WTC11 (cell line): ENCODE data around the gene PRKCZ.

ENCODE experiments used
- ATF3 ChIP-seq: sonication (generic); formaldehyde crosslinking; conservative IDR thresholded peaks from 2 replicates; pipeline ENCODE4 v1.8.1; 2022; ENCODE audit warnings: mild to moderate bottlenecking, missing genetic modification reagents
- ATF6 ChIP-seq: sonication (generic); formaldehyde crosslinking; IDR thresholded peaks from 2 replicates; pipeline ENCODE4 v1.8.1; 2023; ENCODE audit warnings: mild to moderate bottlenecking, missing genetic modification reagents
- CTCF ChIP-seq: fragments of 200-600 bp; IDR thresholded peaks from 2 replicates; pipeline ENCODE4 v1.8.0; 2022; ENCODE audit warnings: antibody characterized with exemption
- FOXJ3 ChIP-seq: sonication (generic); formaldehyde crosslinking; IDR thresholded peaks from 2 replicates; pipeline ENCODE4 v1.9.0; 2021; ENCODE audit warnings: missing genetic modification reagents, mild to moderate bottlenecking, borderline replicate concordance
- NR3C1 ChIP-seq: sonication (generic); formaldehyde crosslinking; conservative IDR thresholded peaks from 2 replicates; pipeline ENCODE4 v1.8.1; 2023; ENCODE audit warnings: low read depth, mild to moderate bottlenecking, missing genetic modification reagents
- ZNF263 ChIP-seq: sonication (generic); formaldehyde crosslinking; IDR thresholded peaks from 2 replicates; pipeline ENCODE4 v1.8.1; 2022; ENCODE audit warnings: low read depth, mild to moderate bottlenecking, moderate library complexity, missing genetic modification reagents
- TF ChIP-seq, protein P1 (sequence below): sonication (generic); formaldehyde crosslinking; IDR thresholded peaks from 2 replicates; pipeline ENCODE4 v1.8.0; 2022; ENCODE audit warnings: mild to moderate bottlenecking, missing genetic modification reagents
- TF ChIP-seq, protein P2 (sequence below): sonication (generic); formaldehyde crosslinking; IDR thresholded peaks from 2 replicates; pipeline ENCODE4 v1.8.0; 2022; ENCODE audit warnings: mild to moderate bottlenecking, missing genetic modification reagents
- TF ChIP-seq, protein P3 (sequence below): sonication (generic); formaldehyde crosslinking; IDR thresholded peaks from 2 replicates; pipeline ENCODE4 v1.8.1; 2022; ENCODE audit warnings: low read depth, mild to moderate bottlenecking, moderate library complexity, missing genetic modification reagents, borderline replicate concordance
- TF ChIP-seq, protein P4 (sequence below): sonication (generic); formaldehyde crosslinking; IDR thresholded peaks from 2 replicates; pipeline ENCODE4 v1.8.1; 2023; ENCODE audit warnings: mild to moderate bottlenecking, missing genetic modification reagents, moderate library complexity

GRCh38 chr1:2184531-2184930, 134.3 kb downstream of the PRKCZ start:
- no peak for TF ChIP-seq ATF3 (CRISPR knock-in tag)
- TF ChIP-seq, protein P1, sequence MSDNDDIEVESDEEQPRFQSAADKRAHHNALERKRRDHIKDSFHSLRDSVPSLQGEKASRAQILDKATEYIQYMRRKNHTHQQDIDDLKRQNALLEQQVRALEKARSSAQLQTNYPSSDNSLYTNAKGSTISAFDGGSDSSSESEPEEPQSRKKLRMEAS (CRISPR knock-in tag): no peak
- no peak for TF ChIP-seq CTCF
- TF ChIP-seq, protein P2, sequence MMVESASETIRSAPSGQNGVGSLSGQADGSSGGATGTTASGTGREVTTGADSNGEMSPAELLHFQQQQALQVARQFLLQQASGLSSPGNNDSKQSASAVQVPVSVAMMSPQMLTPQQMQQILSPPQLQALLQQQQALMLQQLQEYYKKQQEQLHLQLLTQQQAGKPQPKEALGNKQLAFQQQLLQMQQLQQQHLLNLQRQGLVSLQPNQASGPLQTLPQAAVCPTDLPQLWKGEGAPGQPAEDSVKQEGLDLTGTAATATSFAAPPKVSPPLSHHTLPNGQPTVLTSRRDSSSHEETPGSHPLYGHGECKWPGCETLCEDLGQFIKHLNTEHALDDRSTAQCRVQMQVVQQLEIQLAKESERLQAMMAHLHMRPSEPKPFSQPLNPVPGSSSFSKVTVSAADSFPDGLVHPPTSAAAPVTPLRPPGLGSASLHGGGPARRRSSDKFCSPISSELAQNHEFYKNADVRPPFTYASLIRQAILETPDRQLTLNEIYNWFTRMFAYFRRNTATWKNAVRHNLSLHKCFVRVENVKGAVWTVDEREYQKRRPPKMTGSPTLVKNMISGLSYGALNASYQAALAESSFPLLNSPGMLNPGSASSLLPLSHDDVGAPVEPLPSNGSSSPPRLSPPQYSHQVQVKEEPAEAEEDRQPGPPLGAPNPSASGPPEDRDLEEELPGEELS (CRISPR knock-in tag): no peak
- TF ChIP-seq FOXJ3 (CRISPR knock-in tag): no peak
- no peak for TF ChIP-seq ZNF263 (CRISPR knock-in tag)
- no peak for TF ChIP-seq ATF6
- TF ChIP-seq NR3C1 (CRISPR knock-in tag): no peak
- TF ChIP-seq, protein P3, sequence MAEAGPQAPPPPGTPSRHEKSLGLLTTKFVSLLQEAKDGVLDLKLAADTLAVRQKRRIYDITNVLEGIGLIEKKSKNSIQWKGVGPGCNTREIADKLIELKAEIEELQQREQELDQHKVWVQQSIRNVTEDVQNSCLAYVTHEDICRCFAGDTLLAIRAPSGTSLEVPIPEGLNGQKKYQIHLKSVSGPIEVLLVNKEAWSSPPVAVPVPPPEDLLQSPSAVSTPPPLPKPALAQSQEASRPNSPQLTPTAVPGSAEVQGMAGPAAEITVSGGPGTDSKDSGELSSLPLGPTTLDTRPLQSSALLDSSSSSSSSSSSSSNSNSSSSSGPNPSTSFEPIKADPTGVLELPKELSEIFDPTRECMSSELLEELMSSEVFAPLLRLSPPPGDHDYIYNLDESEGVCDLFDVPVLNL (CRISPR knock-in tag): no peak
- TF ChIP-seq, protein P4, sequence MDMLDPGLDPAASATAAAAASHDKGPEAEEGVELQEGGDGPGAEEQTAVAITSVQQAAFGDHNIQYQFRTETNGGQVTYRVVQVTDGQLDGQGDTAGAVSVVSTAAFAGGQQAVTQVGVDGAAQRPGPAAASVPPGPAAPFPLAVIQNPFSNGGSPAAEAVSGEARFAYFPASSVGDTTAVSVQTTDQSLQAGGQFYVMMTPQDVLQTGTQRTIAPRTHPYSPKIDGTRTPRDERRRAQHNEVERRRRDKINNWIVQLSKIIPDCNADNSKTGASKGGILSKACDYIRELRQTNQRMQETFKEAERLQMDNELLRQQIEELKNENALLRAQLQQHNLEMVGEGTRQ (CRISPR knock-in tag): no peak
